IMR-90 (cell line): Measurements from ENCODE around the gene SLC6A6. TPM values are rescaled to one million over a fixed set of nuclear protein-coding genes. Genes with fewer than 3 reads are reported as not detected.

Experiments
- ATAC-seq: fragments of 200-7000 bp; cut with Tn5 transposase; 2 replicates; pipeline ENCODE4 v1.9.1; 2020; ENCODE audit warnings: low read depth, mild to moderate bottlenecking, moderate library complexity
- BruUV-seq: library from RNA; stranded (reverse); fragments of 400-500 nt; replicated peaks from 2 replicates; lab custom pipeline; 2021; lab: Mats Ljungman, UMichigan
- CTCF ChIA-PET: fragments of 300-600 bp; formaldehyde crosslinking; extraction: SDS; loops from one replicate; lab custom pipeline; 2021; ENCODE audit warnings: antibody characterized with exemption; lab: Yijun Ruan, JAX
- POLR2A ChIA-PET: fragments of 300-600 bp; sonication (Branson Sonifier 250); formaldehyde crosslinking; loops from one replicate; lab custom pipeline; 2022; ENCODE audit warnings: antibody characterized with exemption; ENCODE audit not compliant: unreplicated experiment; lab: Charles Lee
- DNase-seq: peaks from one replicate; pipeline ENCODE4 v3.0.0; 2013
- H2AFZ ChIP-seq: replicated peaks from 2 replicates; pipeline ENCODE3; 2013; ENCODE audit warnings: low read length, mild to moderate bottlenecking; ENCODE audit not compliant: poor library complexity
- H2AK5ac ChIP-seq: 2 replicates; pipeline ENCODE4 v1.6.1; 2013; ENCODE audit warnings: low read depth, low read length, inconsistent platforms
- H2AK9ac ChIP-seq: replicated peaks from 2 replicates; pipeline ENCODE3; 2013; ENCODE audit warnings: mild to moderate bottlenecking, low read depth, low read length, moderate library complexity; ENCODE audit not compliant: poor library complexity
- H2BK120ac ChIP-seq: 2 replicates; pipeline ENCODE4 v1.6.1; 2013; ENCODE audit warnings: low read depth, low read length, inconsistent platforms
- H2BK15ac ChIP-seq: 3 replicates; pipeline ENCODE4 v1.6.1; 2013; ENCODE audit warnings: low read depth, low read length, inconsistent platforms
- H2BK20ac ChIP-seq: 2 replicates; pipeline ENCODE4 v1.6.1; 2013; ENCODE audit warnings: low read depth, mild to moderate bottlenecking, inconsistent platforms, low read length, moderate library complexity
- H2BK5ac ChIP-seq: 2 replicates; pipeline ENCODE4 v1.6.1; 2013; ENCODE audit warnings: mild to moderate bottlenecking, low read depth, low read length, inconsistent platforms; ENCODE audit not compliant: poor library complexity, severe bottlenecking
- H3K14ac ChIP-seq: replicated peaks from 2 replicates; pipeline ENCODE4 v1.6.1; 2013; ENCODE audit warnings: low read depth, low read length, inconsistent platforms
- H3K18ac ChIP-seq: 2 replicates; pipeline ENCODE4 v1.6.1; 2013; ENCODE audit warnings: low read depth, low read length, control low read depth
- H3K23ac ChIP-seq: 2 replicates; pipeline ENCODE4 v1.6.1; 2013; ENCODE audit warnings: low read depth, low read length, inconsistent platforms
- H3K27ac ChIP-seq: 2 replicates; pipeline ENCODE4 v1.5.1; 2013; ENCODE audit warnings: mild to moderate bottlenecking, control low read depth, low read length; ENCODE audit not compliant: insufficient read depth
- H3K27me3 ChIP-seq: 2 replicates; pipeline ENCODE4 v1.6.1; 2013; ENCODE audit warnings: low read length; ENCODE audit not compliant: control insufficient read depth, insufficient read depth
- H3K36me3 ChIP-seq: 2 replicates; pipeline ENCODE4 v1.6.1; 2013; ENCODE audit warnings: low read length, mixed read lengths; ENCODE audit not compliant: control insufficient read depth, insufficient read depth
- H3K4ac ChIP-seq: 2 replicates; pipeline ENCODE4 v1.6.1; 2013; ENCODE audit warnings: low read depth, low read length, inconsistent platforms
- H3K4me1 ChIP-seq: 2 replicates; pipeline ENCODE4 v1.6.1; 2013; ENCODE audit warnings: low read length, mixed read lengths; ENCODE audit not compliant: control insufficient read depth, insufficient read depth
- H3K4me2 ChIP-seq: 2 replicates; pipeline ENCODE4 v1.6.1; 2013; ENCODE audit warnings: low read depth, mild to moderate bottlenecking, control low read depth, low read length, moderate library complexity
- H3K4me3 ChIP-seq: 2 replicates; pipeline ENCODE4 v1.5.1; 2013; ENCODE audit warnings: low read depth, mild to moderate bottlenecking, control low read depth, low read length, moderate library complexity; ENCODE audit not compliant: insufficient read depth
- H3K56ac ChIP-seq: 2 replicates; pipeline ENCODE4 v1.6.1; 2013; ENCODE audit warnings: low read length, inconsistent platforms; ENCODE audit not compliant: insufficient read depth; ENCODE audit errors: extremely low read depth
- H3K79me1 ChIP-seq, 2 experiments: 2 replicates each; pipeline ENCODE4 v1.6.1; 2013; ENCODE audit warnings: low read length in 2 of 2, inconsistent platforms in 1 of 2, low read depth in 1 of 2
- H3K9ac ChIP-seq: 2 replicates; pipeline ENCODE4 v1.6.1; 2013; ENCODE audit warnings: low read depth, low read length, control low read depth
- H3K9me1 ChIP-seq: 2 replicates; pipeline ENCODE4 v1.6.1; 2013; ENCODE audit warnings: low read length, inconsistent platforms; ENCODE audit not compliant: insufficient read depth
- H3K9me3 ChIP-seq: 2 replicates; pipeline ENCODE4 v1.6.1; 2013; ENCODE audit warnings: low read length; ENCODE audit not compliant: control insufficient read depth, insufficient read depth
- H4K20me1 ChIP-seq: 2 replicates; pipeline ENCODE4 v1.6.1; 2013; ENCODE audit warnings: low read length, inconsistent platforms; ENCODE audit not compliant: insufficient read depth
- H4K5ac ChIP-seq: 2 replicates; pipeline ENCODE4 v1.6.1; 2013; ENCODE audit warnings: mild to moderate bottlenecking, low read depth, low read length, control low read depth
- H4K8ac ChIP-seq, 2 experiments: 2 replicates each; pipeline ENCODE4 v1.6.1; 2013; ENCODE audit warnings: low read depth in 2 of 2, low read length in 2 of 2, control low read depth in 1 of 2, inconsistent platforms in 1 of 2
- H4K91ac ChIP-seq: 2 replicates; pipeline ENCODE4 v1.6.1; 2013; ENCODE audit warnings: low read depth, low read length, inconsistent platforms; ENCODE audit not compliant: insufficient read depth
- CTCF ChIP-seq: conservative IDR thresholded peaks from 2 replicates; pipeline ENCODE4 v1.5.1; 2012; ENCODE audit warnings: mild to moderate bottlenecking, low read depth, low read length, improper control_type of control experiment
- MAFK ChIP-seq: IDR thresholded peaks from 2 replicates; pipeline ENCODE4 v1.6.1; 2012; ENCODE audit warnings: low read depth, low read length, improper control_type of control experiment
- SMC3 ChIP-seq: fragments of 150-350 bp; IDR thresholded peaks from 2 replicates; pipeline ENCODE4 v1.6.1; 2016; ENCODE audit warnings: low read depth, mild to moderate bottlenecking, antibody characterized with exemption, low read length, moderate library complexity
- USF2 ChIP-seq: fragments of 150-350 bp; IDR thresholded peaks from 2 replicates; pipeline ENCODE4 v1.6.1; 2017; ENCODE audit warnings: mild to moderate bottlenecking, antibody characterized with exemption, low read length, low read depth
- WGBS, 2 experiments: methylation state at CpG; one replicate each; pipeline versions ENCODE4 v1.1.5 to v1.1.7; 2013; ENCODE audit warnings: missing lambda C conversion rate in 2 of 2; ENCODE audit not compliant: insufficient read length in 1 of 2; ENCODE audit errors: extremely low coverage in 2 of 2; 5-methylcytosine and 5-hydroxymethylcytosine counted together
- dilution Hi-C: fragments of 300-500 bp; cut with HindIII; formaldehyde crosslinking; loops from one replicate; pipeline ENCODE4 v1.14.3; 2018; ENCODE audit warnings: low sequenced_read_pairs; ENCODE audit not compliant: unreplicated experiment
- in situ Hi-C: fragments of 300-500 bp; cut with MboI; formaldehyde crosslinking; loops from 3 replicates; pipeline ENCODE4 v1.14.3; 2019; ENCODE audit warnings: low sequenced_read_pairs, inconsistent platforms, mixed read lengths
- intact Hi-C: fragments of 100-400 bp; cut with micrococcal nuclease; formaldehyde crosslinking; loops from 2 replicates; pipeline ENCODE4 v1.10.0; 2022
- polyA plus RNA-seq, 3 experiments: library from polyadenylated mRNA; depleted of rRNA; stranded (reverse); fragments of >200 nt; gene quantifications; 2 replicates each; pipeline ENCODE4 v1.2.3, GENCODE V29; 2012; ENCODE audit warnings: low replicate concordance in 1 of 3
- total RNA-seq: library from RNA; depleted of rRNA; stranded (reverse); fragments of >200 nt; gene quantifications from 2 replicates; pipeline ENCODE4 v1.2.3, GENCODE V29; 2012
- TF ChIP-seq, protein P1 (sequence below): fragments of 150-350 bp; IDR thresholded peaks from 2 replicates; pipeline ENCODE4 v1.6.1; 2016; ENCODE audit warnings: low read depth, mild to moderate bottlenecking, low read length, moderate library complexity, borderline replicate concordance

Gene SLC6A6
- total and polyA plus RNA-seq, 2 of the 4 experiments (the other 2 are of a cell fraction), result 29.9 to 39.4 TPM

DNA sequence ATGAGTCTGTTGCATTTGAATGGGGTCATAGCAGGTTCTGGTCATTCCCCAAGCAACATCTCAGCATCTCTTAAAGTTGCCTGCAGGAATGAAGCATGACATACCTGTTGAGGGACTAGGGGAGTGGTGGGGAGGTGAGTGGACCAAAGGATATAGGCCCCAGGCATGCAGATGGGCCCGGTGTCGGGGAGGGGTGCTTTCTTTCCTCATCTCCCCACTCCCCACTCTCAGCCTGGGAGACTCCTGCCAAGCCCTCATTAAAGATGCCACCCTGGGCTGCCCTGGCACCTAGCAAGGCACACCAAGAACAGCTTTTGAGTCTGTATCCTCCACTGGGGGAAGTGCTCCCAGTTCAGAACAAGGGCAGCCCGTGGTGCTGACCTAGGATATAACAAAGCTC lies 83.6 kb downstream of the SLC6A6 start:
- H3K56ac ChIP-seq, result no peak overlapping the region
- no peak overlapping the region for H2AK9ac ChIP-seq
- H2BK20ac ChIP-seq, result no peak overlapping the region
- H3K9ac ChIP-seq, result no peak overlapping the region
- no peak overlapping the region for H2BK120ac ChIP-seq
- no peak overlapping the region for H3K27ac ChIP-seq
- H3K9me1 ChIP-seq, result peaks cover 12% of the 10 kb centered on the region
- no peak overlapping the region for H4K8ac ChIP-seq
- H3K18ac ChIP-seq, result no peak overlapping the region
- no peak overlapping the region for H2AK5ac ChIP-seq
- ATAC-seq (no peak), DNase-seq (no peak)
- in situ Hi-C loops, result no loop called here
- no CpG with 5 or more reads among the region's 3 CpGs for WGBS, 2 experiments
- H3K4me1 ChIP-seq, result peaks cover 4% of the 10 kb centered on the region; the same call in 1 of the 2 replicates
- dilution Hi-C loops, result no loop called here
- peaks cover 62% of the 10 kb centered on the region for H3K36me3 ChIP-seq
- H3K27me3 ChIP-seq, result no peaks in the 10 kb centered on the region
- no peaks in the 10 kb centered on the region for H3K9me3 ChIP-seq
- ChIA-PET POLR2A (no interaction called here), CTCF (no interaction called here)
- no peak overlapping the region for H3K14ac ChIP-seq
- H4K91ac ChIP-seq, result no peak overlapping the region
- H2BK5ac ChIP-seq, result no peak overlapping the region
- H4K20me1 ChIP-seq, result no peaks in the 10 kb centered on the region
- TF ChIP-seq MAFK (no peak), USF2 (no peak), CTCF (no peak), SMC3 (no peak)
- TF ChIP-seq, protein P1, sequence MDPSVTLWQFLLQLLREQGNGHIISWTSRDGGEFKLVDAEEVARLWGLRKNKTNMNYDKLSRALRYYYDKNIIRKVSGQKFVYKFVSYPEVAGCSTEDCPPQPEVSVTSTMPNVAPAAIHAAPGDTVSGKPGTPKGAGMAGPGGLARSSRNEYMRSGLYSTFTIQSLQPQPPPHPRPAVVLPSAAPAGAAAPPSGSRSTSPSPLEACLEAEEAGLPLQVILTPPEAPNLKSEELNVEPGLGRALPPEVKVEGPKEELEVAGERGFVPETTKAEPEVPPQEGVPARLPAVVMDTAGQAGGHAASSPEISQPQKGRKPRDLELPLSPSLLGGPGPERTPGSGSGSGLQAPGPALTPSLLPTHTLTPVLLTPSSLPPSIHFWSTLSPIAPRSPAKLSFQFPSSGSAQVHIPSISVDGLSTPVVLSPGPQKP, result no peak
- intact Hi-C loops, result no loop called here
- H2BK15ac ChIP-seq, result no peak overlapping the region
- no peak overlapping the region for H2AFZ ChIP-seq
- no peak overlapping the region for H3K4ac ChIP-seq
- no peaks in the 10 kb centered on the region for H3K79me1 ChIP-seq
- no peak overlapping the region for H3K4me3 ChIP-seq
- no peak overlapping the region for H4K5ac ChIP-seq
- no peak overlapping the region for H3K4me2 ChIP-seq
- no TSS peak for BruUV-seq
- H3K23ac ChIP-seq, result no peak overlapping the region
